ENCODE data around the gene ABL1.

Gene ABL1

GRCh38 chr9:130870491-130871381 lies 35.7 kb downstream of the ABL1 start:
- H3K9ac ChIP-seq (ENCODE audit: low read length), result no peak overlapping the region
- H3K9me3 ChIP-seq (ENCODE audit: low read length), result no peaks in the 10 kb centered on the region
- no peaks in the 10 kb centered on the region for H3K9me2 ChIP-seq (ENCODE audit: low read depth, low read length)
- H2AFZ ChIP-seq (ENCODE audit: low read length), result no peak overlapping the region
- H3F3A ChIP-seq (ENCODE audit: insufficient read depth, low read length), result no peaks in the 10 kb centered on the region
- no peak for TF ChIP-seq EZH2 (IDR thresholded peaks at IDR 0.05; ENCODE audit: borderline replicate concordance, low read length)
- TF ChIP-seq CTCF (IDR thresholded peaks at IDR 0.05; ENCODE audit: low read length), result no peak
- no peaks in the 10 kb centered on the region for H3K79me2 ChIP-seq (ENCODE audit: insufficient read depth, low read length)
- no peak overlapping the region for H3K4me3 ChIP-seq (ENCODE audit: low read depth, low read length, poor library complexity, severe bottlenecking)
- H3K4me2 ChIP-seq (ENCODE audit: low read length), result no peak overlapping the region
- H3K4me1 ChIP-seq (ENCODE audit: insufficient read depth, low read length, severe bottlenecking), result peaks cover 11% of the 10 kb centered on the region
- peaks cover 10% of the 10 kb centered on the region; the same call in 1 of the 2 replicates for H3K36me3 ChIP-seq (ENCODE audit: insufficient read depth, low read length)
- no peaks in the 10 kb centered on the region for H3K27me3 ChIP-seq (ENCODE audit: insufficient read depth, low read length)
- no peaks in the 10 kb centered on the region for H4K20me1 ChIP-seq (ENCODE audit: insufficient read depth, low read length)
- no peak overlapping the region for H3K27ac ChIP-seq (ENCODE audit: low read depth, low read length, poor library complexity, severe bottlenecking)

- Histone ChIP-seq H3K79me2 (ENCODE audit: insufficient read depth, low read length) (no peaks in the 10 kb centered on the region), H2AFZ (ENCODE audit: low read length) (no peak overlapping the region), H3K9me3 (ENCODE audit: low read length) (no peaks in the 10 kb centered on the region), H3K27me3 (ENCODE audit: insufficient read depth, low read length) (no peaks in the 10 kb centered on the region), H3F3A (ENCODE audit: insufficient read depth, low read length) (no peaks in the 10 kb centered on the region), H3K36me3 (ENCODE audit: insufficient read depth, low read length) (peaks cover 10% of the 10 kb centered on the region; the same call in 1 of the 2 replicates), H3K4me1 (ENCODE audit: insufficient read depth, low read length, severe bottlenecking) (peaks cover 11% of the 10 kb centered on the region), H3K9me2 (ENCODE audit: low read depth, low read length) (no peaks in the 10 kb centered on the region), H3K4me3 (ENCODE audit: low read depth, low read length, poor library complexity, severe bottlenecking) (no peak overlapping the region), H3K27ac (ENCODE audit: low read depth, low read length, poor library complexity, severe bottlenecking) (no peak overlapping the region), H3K9ac (ENCODE audit: low read length) (no peak overlapping the region), H4K20me1 (ENCODE audit: insufficient read depth, low read length) (no peaks in the 10 kb centered on the region), H3K4me2 (ENCODE audit: low read length) (no peak overlapping the region)
- no peak for TF ChIP-seq EZH2 (IDR thresholded peaks at IDR 0.05; ENCODE audit: borderline replicate concordance, low read length)
- TF ChIP-seq CTCF (IDR thresholded peaks at IDR 0.05; ENCODE audit: low read length), result no peak
Measured at GRCh38 chr9:130871395-130872062, 36.5 kb downstream of the ABL1 start.

- Histone ChIP-seq H3K9me2 (ENCODE audit: low read depth, low read length) (no peaks in the 10 kb centered on the region), H3K4me2 (ENCODE audit: low read length) (no peak overlapping the region), H3K27me3 (ENCODE audit: insufficient read depth, low read length) (no peaks in the 10 kb centered on the region), H4K20me1 (ENCODE audit: insufficient read depth, low read length) (no peaks in the 10 kb centered on the region), H3K9me3 (ENCODE audit: low read length) (no peaks in the 10 kb centered on the region), H3K36me3 (ENCODE audit: insufficient read depth, low read length) (peaks cover 10% of the 10 kb centered on the region; the same call in 1 of the 2 replicates), H3K27ac (ENCODE audit: low read depth, low read length, poor library complexity, severe bottlenecking) (no peak overlapping the region), H3F3A (ENCODE audit: insufficient read depth, low read length) (no peaks in the 10 kb centered on the region), H2AFZ (ENCODE audit: low read length) (no peak overlapping the region), H3K4me1 (ENCODE audit: insufficient read depth, low read length, severe bottlenecking) (peaks cover 11% of the 10 kb centered on the region), H3K9ac (ENCODE audit: low read length) (no peak overlapping the region), H3K79me2 (ENCODE audit: insufficient read depth, low read length) (no peaks in the 10 kb centered on the region), H3K4me3 (ENCODE audit: low read depth, low read length, poor library complexity, severe bottlenecking) (no peak overlapping the region)
- no peak for TF ChIP-seq CTCF (IDR thresholded peaks at IDR 0.05; ENCODE audit: low read length)
- TF ChIP-seq EZH2 (IDR thresholded peaks at IDR 0.05; ENCODE audit: borderline replicate concordance, low read length), result no peak
Measured at GRCh38 chr9:130872093-130872492, 37.0 kb downstream of the ABL1 start.

All from OCI-LY1 (cell line).